H1 (cell line): ENCODE data around the gene TPO. TPM values are rescaled to one million over a fixed set of nuclear protein-coding genes. Genes with fewer than 3 reads are reported as not detected.

Experiments
- CTCF ChIA-PET: fragments of 300-600 bp; sonication (Branson Sonifier 250); formaldehyde crosslinking; loops from one replicate; lab custom pipeline; 2021; ENCODE audit not compliant: partially characterized antibody; lab: Charles Lee
- POLR2A ChIA-PET: fragments of 300-600 bp; sonication (Branson Sonifier 250); formaldehyde crosslinking; loops from one replicate; lab custom pipeline; 2021; ENCODE audit warnings: inconsistent platforms; ENCODE audit not compliant: partially characterized antibody; lab: Charles Lee
- DNase-seq, 2 experiments: peaks; one replicate each; pipeline versions ENCODE4 v3.0.0 to v3.0.0-alpha.2; 2010 to 2022; ENCODE audit warnings: low spot score in 2 of 2, low read depth in 1 of 2, mixed read lengths in 1 of 2
- FAIRE-seq: peaks from 2 replicates; lab custom pipeline; 2011; peaks lifted over from hg19 to GRCh38; lab: Jason Lieb, UNC
- H2AFZ ChIP-seq: 2 replicates; pipeline ENCODE4 v1.8.1; 2012; ENCODE audit warnings: low read length, inconsistent platforms
- H2AK5ac ChIP-seq: 2 replicates; pipeline ENCODE4 v1.6.1; 2013; ENCODE audit warnings: low read depth, low read length
- H2BK120ac ChIP-seq: replicated peaks from 2 replicates; pipeline ENCODE3; 2013; ENCODE audit warnings: low read depth, low read length, inconsistent platforms
- H2BK12ac ChIP-seq: 2 replicates; pipeline ENCODE4 v1.6.1; 2013; ENCODE audit warnings: low read depth, low read length
- H2BK15ac ChIP-seq: 2 replicates; pipeline ENCODE4 v1.6.1; 2013; ENCODE audit warnings: low read length
- H2BK20ac ChIP-seq: 2 replicates; pipeline ENCODE4 v1.6.1; 2013; ENCODE audit warnings: low read length
- H2BK5ac ChIP-seq: 2 replicates; pipeline ENCODE4 v1.6.1; 2013; ENCODE audit warnings: low read depth, low read length
- H3K14ac ChIP-seq: 2 replicates; pipeline ENCODE4 v1.6.1; 2013; ENCODE audit warnings: inconsistent platforms; ENCODE audit not compliant: insufficient read length
- H3K18ac ChIP-seq: 2 replicates; pipeline ENCODE4 v1.6.1; 2013; ENCODE audit warnings: low read length; ENCODE audit errors: extremely low read depth
- H3K23ac ChIP-seq: 2 replicates; pipeline ENCODE4 v1.6.1; 2013; ENCODE audit warnings: inconsistent platforms; ENCODE audit not compliant: insufficient read length
- H3K23me2 ChIP-seq: 2 replicates; pipeline ENCODE4 v1.6.1; 2013; ENCODE audit warnings: low read depth, low read length
- H3K27ac ChIP-seq: 2 replicates; pipeline ENCODE4 v1.6.1; 2011; ENCODE audit warnings: low read depth, low read length, inconsistent platforms
- H3K27me3 ChIP-seq, 4 experiments: replicated peaks in 1 of 4; 1 replicate in 1 of 4; 2 replicates in 3 of 4; pipeline versions ENCODE4 v1.6.1 to v1.8.1; 2011 to 2013; ENCODE audit warnings: low read length in 3 of 4, mild to moderate bottlenecking in 3 of 4, inconsistent platforms in 2 of 4, mixed read lengths in 2 of 4, moderate library complexity in 1 of 4; ENCODE audit not compliant: control insufficient read depth in 3 of 4, insufficient read depth in 3 of 4; ENCODE audit errors: extremely low read depth in 1 of 4
- H3K36me3 ChIP-seq, 4 experiments: 2 replicates each; pipeline versions ENCODE4 v1.6.1 to v1.8.1; 2011 to 2013; ENCODE audit warnings: mild to moderate bottlenecking in 4 of 4, low read length in 3 of 4, moderate library complexity in 2 of 4, control low read depth in 1 of 4, inconsistent platforms in 1 of 4; ENCODE audit not compliant: insufficient read depth in 4 of 4, control insufficient read depth in 2 of 4
- H3K4ac ChIP-seq: replicated peaks from 2 replicates; pipeline ENCODE3; 2013; ENCODE audit warnings: low read length, low read depth, mixed read lengths, inconsistent platforms; ENCODE audit not compliant: insufficient read length
- H3K4me1 ChIP-seq, 4 experiments: replicated peaks in 1 of 4; 1 replicate in 1 of 4; 2 replicates in 3 of 4; pipeline versions ENCODE4 v1.6.1 to v1.8.1; 2011 to 2013; ENCODE audit warnings: low read length in 3 of 4, inconsistent platforms in 2 of 4, mixed read lengths in 1 of 4; ENCODE audit not compliant: insufficient read depth in 4 of 4, control insufficient read depth in 3 of 4
- H3K4me2 ChIP-seq, 2 experiments: 2 replicates each; pipeline versions ENCODE4 v1.6.1 to v1.8.1; 2011 to 2013; ENCODE audit warnings: low read depth in 2 of 2, low read length in 2 of 2, control low read depth in 1 of 2, inconsistent platforms in 1 of 2, mild to moderate bottlenecking in 1 of 2; ENCODE audit not compliant: insufficient read depth in 1 of 2
- H3K4me3 ChIP-seq, 4 experiments: fragments of 200-600, 300-600 bp in 1 of 4; sonication (generic), shearing (Covaris generic), sonication (Bioruptor Twin) in 1 of 4; 2 replicates each; pipeline versions ENCODE4 v1.5.1 to v1.8.1; 2011 to 2016; ENCODE audit warnings: low read length in 4 of 4, low read depth in 3 of 4, control low read depth in 2 of 4, inconsistent platforms in 2 of 4, mild to moderate bottlenecking in 2 of 4, mixed read lengths in 1 of 4, moderate library complexity in 1 of 4; ENCODE audit not compliant: insufficient read depth in 2 of 4; ENCODE audit errors: extremely low read depth in 1 of 4
- H3K56ac ChIP-seq: replicated peaks from 2 replicates; pipeline ENCODE3; 2013; ENCODE audit warnings: low read depth, mild to moderate bottlenecking, mixed read lengths, low read length, inconsistent platforms; ENCODE audit not compliant: insufficient read length
- H3K79me1 ChIP-seq: 2 replicates; pipeline ENCODE4 v1.6.1; 2013; ENCODE audit warnings: low read depth, low read length, control low read depth
- H3K79me2 ChIP-seq, 2 experiments: 2 replicates each; pipeline versions ENCODE4 v1.6.1 to v1.8.1; 2012 to 2013; ENCODE audit warnings: low read length in 2 of 2, mild to moderate bottlenecking in 2 of 2, inconsistent platforms in 1 of 2; ENCODE audit not compliant: insufficient read depth in 2 of 2, control insufficient read depth in 1 of 2
- H3K9ac ChIP-seq, 4 experiments: replicated peaks in 1 of 4; 1 replicate in 1 of 4; 2 replicates in 3 of 4; pipeline versions ENCODE4 v1.6.1 to v1.8.1; 2011 to 2013; ENCODE audit warnings: low read depth in 3 of 4, low read length in 3 of 4, control low read depth in 2 of 4, mild to moderate bottlenecking in 2 of 4, moderate library complexity in 2 of 4, inconsistent platforms in 1 of 4; ENCODE audit errors: extremely low read depth in 1 of 4
- H3K9me3 ChIP-seq, 2 experiments: 2 replicates each; pipeline versions ENCODE4 v1.6.1 to v1.8.1; 2012 to 2013; ENCODE audit warnings: mild to moderate bottlenecking in 2 of 2, moderate library complexity in 2 of 2, control low read depth in 1 of 2, inconsistent platforms in 1 of 2, low read depth in 1 of 2, low read length in 1 of 2, mixed read lengths in 1 of 2; ENCODE audit not compliant: insufficient read depth in 2 of 2
- H4K20me1 ChIP-seq, 2 experiments: replicated peaks in 1 of 2; 2 replicates each; pipeline versions ENCODE3 to v1.8.1; 2011 to 2013; ENCODE audit warnings: inconsistent platforms in 2 of 2, low read length in 2 of 2, mild to moderate bottlenecking in 1 of 2; ENCODE audit not compliant: insufficient read depth in 2 of 2, control insufficient read depth in 1 of 2
- H4K5ac ChIP-seq: 2 replicates; pipeline ENCODE4 v1.6.1; 2013; ENCODE audit warnings: low read length, low read depth, mixed read lengths, inconsistent platforms; ENCODE audit not compliant: insufficient read length
- H4K8ac ChIP-seq: 2 replicates; pipeline ENCODE4 v1.8.0; 2013; ENCODE audit warnings: mild to moderate bottlenecking, moderate library complexity, low read length, inconsistent platforms; ENCODE audit not compliant: insufficient read depth; ENCODE audit errors: extremely low read depth
- H4K91ac ChIP-seq: replicated peaks from 2 replicates; pipeline ENCODE3; 2013; ENCODE audit warnings: low read length, mixed read lengths, inconsistent platforms; ENCODE audit not compliant: insufficient read length
- CTBP2 ChIP-seq: IDR thresholded peaks from 2 replicates; pipeline ENCODE4 v1.7.0; 2011; ENCODE audit warnings: borderline replicate concordance, mild to moderate bottlenecking, moderate library complexity, mixed read lengths, low read length; ENCODE audit not compliant: insufficient read depth, insufficient read length
- CTCF ChIP-seq, 3 experiments: IDR thresholded peaks; 1 replicate in 2 of 3; 2 replicates in 1 of 3; pipeline versions ENCODE4 v1.5.1 to v1.6.1; 2011; ENCODE audit warnings: low read length in 3 of 3, mild to moderate bottlenecking in 3 of 3, inconsistent platforms in 2 of 3, low read depth in 1 of 3, moderate library complexity in 1 of 3; ENCODE audit not compliant: insufficient read depth in 1 of 3; ENCODE audit errors: control extremely low read depth in 1 of 3
- EGR1 ChIP-seq: IDR thresholded peaks from 2 replicates; pipeline ENCODE4 v1.6.1; 2011; ENCODE audit warnings: low read depth, low read length, borderline replicate concordance
- MAFK ChIP-seq: IDR thresholded peaks from 2 replicates; pipeline ENCODE4 v1.6.1; 2012; ENCODE audit warnings: low read depth, mild to moderate bottlenecking, improper control_type of control experiment, low read length
- PHF8 ChIP-seq: fragments of 200-600 bp; sonication (generic); conservative IDR thresholded peaks from 2 replicates; pipeline ENCODE4 v1.7.1; 2012; ENCODE audit warnings: low read depth, mild to moderate bottlenecking, inconsistent platforms, low read length, moderate library complexity
- RAD21 ChIP-seq, 2 experiments: IDR thresholded peaks in 1 of 2; conservative IDR thresholded peaks in 1 of 2; 2 replicates each; pipeline ENCODE4 v1.6.1; 2011; ENCODE audit warnings: low read depth in 2 of 2, low read length in 2 of 2, improper control_type of control experiment in 1 of 2, inconsistent platforms in 1 of 2, mild to moderate bottlenecking in 1 of 2, moderate library complexity in 1 of 2
- SIN3A ChIP-seq, 2 experiments: IDR thresholded peaks in 1 of 2; conservative IDR thresholded peaks in 1 of 2; 2 replicates each; pipeline ENCODE4 v1.6.1; 2011 to 2012; ENCODE audit warnings: low read length in 2 of 2, improper control_type of control experiment in 1 of 2, low read depth in 1 of 2, mild to moderate bottlenecking in 1 of 2
- TCF12 ChIP-seq: IDR thresholded peaks from 2 replicates; pipeline ENCODE4 v1.6.1; 2011; ENCODE audit warnings: low read depth, mild to moderate bottlenecking, low read length
- WGBS, 2 experiments: shearing (Covaris generic) in 1 of 2; methylation state at CpG; one replicate each; pipeline versions ENCODE4 v1.1.6 to v1.1.7; 2013 to 2015; ENCODE audit warnings: low lambda C conversion rate in 2 of 2, mixed read lengths in 2 of 2, inconsistent platforms in 1 of 2, low coverage in 1 of 2, missing lambda C conversion rate in 1 of 2; ENCODE audit not compliant: insufficient replicate concordance in 2 of 2, insufficient coverage in 1 of 2, insufficient read length in 1 of 2; ENCODE audit errors: extremely low coverage in 1 of 2, missing lambda C conversion rate in 1 of 2; 5-methylcytosine and 5-hydroxymethylcytosine counted together
- polyA plus RNA-seq, 7 experiments: library from polyadenylated mRNA; depleted of rRNA in 3 of 7; stranded (reverse) in 5 of 7; unstranded in 2 of 7; fragments of >200 nt in 5 of 7; fragments of 200-250 nt in 2 of 7; gene quantifications; 1 replicate in 5 of 7; 2 replicates in 1 of 7; 4 replicates in 1 of 7; pipeline versions ENCODE4 v1.2.1 to v1.2.3, GENCODE V29; 2011 to 2013; ENCODE audit warnings: missing spikeins in 2 of 7, mixed read lengths in 2 of 7
- total RNA-seq: library from RNA; stranded (reverse); fragmentation: NEBNext Ultra II Directional; extraction: Animal tissue kit (Norgen Biotek cat#: 25700); gene quantifications from 2 replicates; pipeline ENCODE4 v1.2.1, GENCODE V29; 2021

Gene TPO
- total and polyA plus RNA-seq, 2 of the 8 experiments (the other 6 are each of a cell fraction or from before 2014, with no cell fraction given), result not detected

GRCh38 chr2:1567556-1568344, 154.5 kb downstream of the TPO start:
- no peak for DNase-seq
- H3K27me3 ChIP-seq, result no peaks in the 10 kb centered on the region
- 0 out of 7 replicates have a peak, but pooled peaks cover 0 to 2% (median 0%) of the 10 kb centered on the region in 4 experiments for H3K4me1 ChIP-seq
- TF ChIP-seq PHF8 (no peak), MAFK (no peak), TCF12 (no peak), RAD21 (IDR thresholded peaks at IDR 0.05 in 1 of 2, conservative IDR thresholded peaks at IDR 0.05 in 1 of 2; ENCODE audit: low read depth in 2 of 2, low read length in 2 of 2) (no peak), SIN3A (conservative IDR thresholded peaks at IDR 0.05 in 1 of 2, IDR thresholded peaks at IDR 0.05 in 1 of 2; ENCODE audit: low read depth in 1 of 2, low read length in 2 of 2) (no peak), CTCF (IDR thresholded peaks at IDR 0.05; ENCODE audit: control extremely low read depth in 1 of 3, insufficient read depth in 1 of 3, low read depth in 1 of 3, low read length in 3 of 3) (no peak), EGR1 (no peak), CTBP2 (no peak)

More at GRCh38 chr2:1567556-1568344, 154.5 kb downstream of the TPO start:
- Histone ChIP-seq H3K9me3 (peaks cover 2 to 6% of the 10 kb centered on the region in 2 experiments; a peak in 2 of 4 replicates), H2BK120ac (no peak overlapping the region), H3K36me3 (no peaks in the 10 kb centered on the region), H3K56ac (no peak overlapping the region), H4K5ac (no peak overlapping the region), H3K23ac (no peak overlapping the region), H3K4me3 (no peak overlapping the region), H4K8ac (no peak overlapping the region), H3K14ac (no peak overlapping the region), H4K91ac (no peak overlapping the region), H3K9ac (no peak overlapping the region), H2BK20ac (no peak overlapping the region), H2BK15ac (no peak overlapping the region), H3K18ac (no peak overlapping the region), H2BK12ac (no peak overlapping the region), H3K4ac (no peak overlapping the region), H2AFZ (no peak overlapping the region), H4K20me1 (no peaks in the 10 kb centered on the region), H3K79me1 (no peaks in the 10 kb centered on the region), H2BK5ac (no peak overlapping the region), H3K79me2 (no peaks in the 10 kb centered on the region), H3K23me2 (no peaks in the 10 kb centered on the region), H2AK5ac (no peak overlapping the region), H3K27ac (no peak overlapping the region; the same call in 1 of the 2 replicates), H3K4me2 (no peak overlapping the region)
- CTCF ChIA-PET, result no interaction called here
- POLR2A ChIA-PET, result no interaction called here
- 94% methylated on average over 25 of the region's 34 CpGs; no CpG with 5 or more reads in 1 of the 2 experiments for WGBS, 2 experiments
- FAIRE-seq, result no peak
